ENCODE results near the gene INSYN2A. TPM values are rescaled to one million over a fixed set of nuclear protein-coding genes. Genes with fewer than 3 reads are reported as not detected.

Gene INSYN2A
- total and polyA plus RNA-seq, 4 donors, result 0.54 TPM; not detected in 3

DNA sequence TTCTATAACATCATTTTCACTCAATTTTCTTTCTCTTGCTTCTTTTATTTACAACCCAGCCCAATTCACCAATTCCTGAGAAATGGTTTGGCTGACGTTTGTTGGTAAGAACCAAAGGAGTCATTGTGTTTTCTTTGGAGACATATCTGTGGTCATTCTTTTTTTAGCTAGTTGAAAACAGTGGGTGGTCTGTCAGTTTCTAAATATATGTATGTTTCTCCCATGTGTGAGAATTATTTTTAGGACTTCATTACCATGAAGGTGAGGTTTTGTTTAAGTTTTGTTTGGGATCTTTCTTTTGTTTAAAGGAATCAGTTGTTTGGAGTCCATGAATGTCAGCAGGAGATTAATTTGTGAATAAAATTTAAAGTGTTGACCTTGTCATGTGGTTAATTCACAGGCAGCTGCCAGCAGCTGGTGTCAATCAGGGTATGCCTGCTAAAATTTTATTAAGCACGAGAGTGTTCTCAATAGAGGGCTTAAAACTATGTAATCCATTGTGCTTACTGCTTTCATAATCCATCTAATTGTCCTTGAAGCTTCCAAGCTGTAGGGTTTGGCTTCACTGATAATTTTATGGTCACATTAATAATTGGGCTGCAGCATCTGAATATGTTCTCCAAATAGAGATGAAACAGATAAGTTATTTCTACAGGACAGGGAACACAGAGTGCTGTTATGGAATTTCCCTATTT, 38.7 kb downstream of the INSYN2A start:
- TF ChIP-seq, protein P1, sequence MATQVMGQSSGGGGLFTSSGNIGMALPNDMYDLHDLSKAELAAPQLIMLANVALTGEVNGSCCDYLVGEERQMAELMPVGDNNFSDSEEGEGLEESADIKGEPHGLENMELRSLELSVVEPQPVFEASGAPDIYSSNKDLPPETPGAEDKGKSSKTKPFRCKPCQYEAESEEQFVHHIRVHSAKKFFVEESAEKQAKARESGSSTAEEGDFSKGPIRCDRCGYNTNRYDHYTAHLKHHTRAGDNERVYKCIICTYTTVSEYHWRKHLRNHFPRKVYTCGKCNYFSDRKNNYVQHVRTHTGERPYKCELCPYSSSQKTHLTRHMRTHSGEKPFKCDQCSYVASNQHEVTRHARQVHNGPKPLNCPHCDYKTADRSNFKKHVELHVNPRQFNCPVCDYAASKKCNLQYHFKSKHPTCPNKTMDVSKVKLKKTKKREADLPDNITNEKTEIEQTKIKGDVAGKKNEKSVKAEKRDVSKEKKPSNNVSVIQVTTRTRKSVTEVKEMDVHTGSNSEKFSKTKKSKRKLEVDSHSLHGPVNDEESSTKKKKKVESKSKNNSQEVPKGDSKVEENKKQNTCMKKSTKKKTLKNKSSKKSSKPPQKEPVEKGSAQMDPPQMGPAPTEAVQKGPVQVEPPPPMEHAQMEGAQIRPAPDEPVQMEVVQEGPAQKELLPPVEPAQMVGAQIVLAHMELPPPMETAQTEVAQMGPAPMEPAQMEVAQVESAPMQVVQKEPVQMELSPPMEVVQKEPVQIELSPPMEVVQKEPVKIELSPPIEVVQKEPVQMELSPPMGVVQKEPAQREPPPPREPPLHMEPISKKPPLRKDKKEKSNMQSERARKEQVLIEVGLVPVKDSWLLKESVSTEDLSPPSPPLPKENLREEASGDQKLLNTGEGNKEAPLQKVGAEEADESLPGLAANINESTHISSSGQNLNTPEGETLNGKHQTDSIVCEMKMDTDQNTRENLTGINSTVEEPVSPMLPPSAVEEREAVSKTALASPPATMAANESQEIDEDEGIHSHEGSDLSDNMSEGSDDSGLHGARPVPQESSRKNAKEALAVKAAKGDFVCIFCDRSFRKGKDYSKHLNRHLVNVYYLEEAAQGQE (IDR thresholded peaks at IDR 0.05), result no peak
- TF ChIP-seq NR2F2 (IDR thresholded peaks at IDR 0.05) (no peak), RXRA (IDR thresholded peaks at IDR 0.05) (no peak), TAF1 (conservative IDR thresholded peaks at IDR 0.05) (no peak), YY1 (IDR thresholded peaks at IDR 0.05) (no peak), FOXA2 (IDR thresholded peaks at IDR 0.05) (no peak), SP1 (IDR thresholded peaks at IDR 0.05) (no peak), GABPA (IDR thresholded peaks at IDR 0.05 in 1 of 2, conservative IDR thresholded peaks at IDR 0.05 in 1 of 2) (no peak)
- TF ChIP-seq, protein P2, sequence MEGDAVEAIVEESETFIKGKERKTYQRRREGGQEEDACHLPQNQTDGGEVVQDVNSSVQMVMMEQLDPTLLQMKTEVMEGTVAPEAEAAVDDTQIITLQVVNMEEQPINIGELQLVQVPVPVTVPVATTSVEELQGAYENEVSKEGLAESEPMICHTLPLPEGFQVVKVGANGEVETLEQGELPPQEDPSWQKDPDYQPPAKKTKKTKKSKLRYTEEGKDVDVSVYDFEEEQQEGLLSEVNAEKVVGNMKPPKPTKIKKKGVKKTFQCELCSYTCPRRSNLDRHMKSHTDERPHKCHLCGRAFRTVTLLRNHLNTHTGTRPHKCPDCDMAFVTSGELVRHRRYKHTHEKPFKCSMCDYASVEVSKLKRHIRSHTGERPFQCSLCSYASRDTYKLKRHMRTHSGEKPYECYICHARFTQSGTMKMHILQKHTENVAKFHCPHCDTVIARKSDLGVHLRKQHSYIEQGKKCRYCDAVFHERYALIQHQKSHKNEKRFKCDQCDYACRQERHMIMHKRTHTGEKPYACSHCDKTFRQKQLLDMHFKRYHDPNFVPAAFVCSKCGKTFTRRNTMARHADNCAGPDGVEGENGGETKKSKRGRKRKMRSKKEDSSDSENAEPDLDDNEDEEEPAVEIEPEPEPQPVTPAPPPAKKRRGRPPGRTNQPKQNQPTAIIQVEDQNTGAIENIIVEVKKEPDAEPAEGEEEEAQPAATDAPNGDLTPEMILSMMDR (IDR thresholded peaks at IDR 0.05; ENCODE audit: low read depth, low read length, missing input control), result no peak
- TF ChIP-seq, protein P3, sequence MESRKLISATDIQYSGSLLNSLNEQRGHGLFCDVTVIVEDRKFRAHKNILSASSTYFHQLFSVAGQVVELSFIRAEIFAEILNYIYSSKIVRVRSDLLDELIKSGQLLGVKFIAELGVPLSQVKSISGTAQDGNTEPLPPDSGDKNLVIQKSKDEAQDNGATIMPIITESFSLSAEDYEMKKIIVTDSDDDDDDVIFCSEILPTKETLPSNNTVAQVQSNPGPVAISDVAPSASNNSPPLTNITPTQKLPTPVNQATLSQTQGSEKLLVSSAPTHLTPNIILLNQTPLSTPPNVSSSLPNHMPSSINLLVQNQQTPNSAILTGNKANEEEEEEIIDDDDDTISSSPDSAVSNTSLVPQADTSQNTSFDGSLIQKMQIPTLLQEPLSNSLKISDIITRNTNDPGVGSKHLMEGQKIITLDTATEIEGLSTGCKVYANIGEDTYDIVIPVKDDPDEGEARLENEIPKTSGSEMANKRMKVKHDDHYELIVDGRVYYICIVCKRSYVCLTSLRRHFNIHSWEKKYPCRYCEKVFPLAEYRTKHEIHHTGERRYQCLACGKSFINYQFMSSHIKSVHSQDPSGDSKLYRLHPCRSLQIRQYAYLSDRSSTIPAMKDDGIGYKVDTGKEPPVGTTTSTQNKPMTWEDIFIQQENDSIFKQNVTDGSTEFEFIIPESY (IDR thresholded peaks at IDR 0.05), result no peak
- DNase-seq (ENCODE audit: low spot score), result no peak
- H3K4me3 ChIP-seq (ENCODE audit: low read depth in 1 of 3, low read length in 3 of 3), result no peak overlapping the region
- H3K27me3 ChIP-seq (ENCODE audit: control insufficient read depth in 4 of 4, insufficient read depth in 4 of 4, low read length in 3 of 4), result no peaks in the 10 kb centered on the region
- H3K9ac ChIP-seq (ENCODE audit: low read depth in 1 of 2, low read length in 2 of 2), result no peak overlapping the region
- 83% methylated on average over 2 of the region's 2 CpGs for WGBS
- H3K36me3 ChIP-seq (ENCODE audit: control insufficient read depth in 4 of 4, insufficient read depth in 3 of 4, low read depth in 1 of 4, low read length in 3 of 4), result no peaks in the 10 kb centered on the region
- H3K4me1 ChIP-seq (ENCODE audit: control insufficient read depth in 4 of 4, insufficient read depth in 4 of 4, low read length in 3 of 4), result peaks cover 0 to 3% (median 2%) of the 10 kb centered on the region in 4 donors
- no peak overlapping the region for H3K27ac ChIP-seq (ENCODE audit: low read depth in 1 of 2, low read length in 2 of 2)
- no peaks in the 10 kb centered on the region for H3K9me3 ChIP-seq (ENCODE audit: control insufficient read depth in 4 of 4, low read length in 3 of 4)

DNA sequence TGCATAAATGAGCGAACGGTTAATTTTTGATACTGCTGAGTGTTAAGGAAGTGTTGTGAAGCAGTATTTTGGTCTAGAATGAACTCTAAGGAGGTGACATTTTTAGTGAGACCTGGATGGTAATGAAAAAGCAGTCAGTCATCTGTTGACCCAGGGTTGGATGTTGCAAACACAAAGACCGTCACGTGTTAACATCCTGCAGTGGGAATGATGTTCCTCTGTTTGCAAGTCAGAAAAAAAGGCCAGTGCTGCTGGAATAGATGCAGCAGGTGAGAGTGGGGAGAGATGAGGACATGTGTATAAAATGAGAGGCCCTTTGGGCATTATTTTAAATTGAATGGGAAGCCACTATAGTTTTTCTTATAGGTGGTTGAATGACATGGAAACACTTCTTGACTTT, 39.3 kb downstream of the INSYN2A start:
- Histone ChIP-seq H3K9me3 (ENCODE audit: control insufficient read depth in 4 of 4, low read length in 3 of 4) (no peaks in the 10 kb centered on the region), H3K27me3 (ENCODE audit: control insufficient read depth in 4 of 4, insufficient read depth in 4 of 4, low read length in 3 of 4) (no peaks in the 10 kb centered on the region), H3K9ac (ENCODE audit: low read depth in 1 of 2, low read length in 2 of 2) (no peak overlapping the region), H3K27ac (ENCODE audit: low read depth in 1 of 2, low read length in 2 of 2) (no peak overlapping the region), H3K36me3 (ENCODE audit: control insufficient read depth in 4 of 4, insufficient read depth in 3 of 4, low read depth in 1 of 4, low read length in 3 of 4) (no peaks in the 10 kb centered on the region), H3K4me1 (ENCODE audit: control insufficient read depth in 4 of 4, insufficient read depth in 4 of 4, low read length in 3 of 4) (peaks cover 0 to 8% (median 8%) of the 10 kb centered on the region in 4 donors), H3K4me3 (ENCODE audit: low read depth in 1 of 3, low read length in 3 of 3) (no peak overlapping the region)
- 97% methylated on average over 4 of the region's 4 CpGs for WGBS
- DNase-seq (ENCODE audit: low spot score), result no peak
- TF ChIP-seq HNF4A (conservative IDR thresholded peaks at IDR 0.05), result no peak
- TF ChIP-seq NR2F2 (IDR thresholded peaks at IDR 0.05), result no peak
